GM12878 (cell line): ENCODE results near the gene EXOC4. TPM values are rescaled to one million over a fixed set of nuclear protein-coding genes. Genes with fewer than 3 reads are reported as not detected.

Experiments
- ATAC-seq: fragments of 200-7000 bp; cut with Tn5 transposase; 3 replicates; pipeline ENCODE4 v1.9.1; 2020; ENCODE audit warnings: mild to moderate bottlenecking, moderate library complexity
- BruUV-seq: library from RNA; stranded (reverse); fragments of 400-500 nt; replicated peaks from 2 replicates; lab custom pipeline; 2021; lab: Mats Ljungman, UMichigan
- CTCF ChIA-PET: fragments of 300-600 bp; sonication (Branson Sonifier 250); formaldehyde crosslinking; extraction: SDS; loops from one replicate; lab custom pipeline; 2021; ENCODE audit warnings: inconsistent platforms; lab: Yijun Ruan, JAX
- POLR2A ChIA-PET: fragments of 350-600 bp; formaldehyde crosslinking; extraction: SDS; loops from one replicate; lab custom pipeline; 2021; ENCODE audit warnings: inconsistent platforms; lab: Charles Lee
- RAD21 ChIA-PET: fragments of 300-600 bp; sonication (Branson Sonifier 250); formaldehyde crosslinking; loops from one replicate; lab custom pipeline; 2023; ENCODE audit warnings: antibody characterized with exemption; ENCODE audit not compliant: unreplicated experiment; lab: Charles Lee
- SMC1A ChIA-PET: fragments of 300-600 bp; sonication (Branson Sonifier 250); formaldehyde crosslinking; loops from one replicate; lab custom pipeline; 2023; ENCODE audit not compliant: unreplicated experiment, uncharacterized antibody; lab: Charles Lee
- DNase-seq: peaks from one replicate; pipeline ENCODE4 v3.0.0-alpha.2; 2011; ENCODE audit warnings: low read depth, low spot score
- FAIRE-seq: peaks from 3 replicates; lab custom pipeline; 2011; peaks lifted over from hg19 to GRCh38; lab: Jason Lieb, UNC
- H2AFZ ChIP-seq: 2 replicates; pipeline ENCODE4 v1.6.0; 2011; ENCODE audit warnings: low read depth, low read length, control low read depth; ENCODE audit not compliant: control insufficient read depth
- H3K27ac ChIP-seq: 2 replicates; pipeline ENCODE4 v1.5.1; 2011; ENCODE audit warnings: control low read depth; ENCODE audit not compliant: control insufficient read depth, insufficient read depth
- H3K27me3 ChIP-seq, 2 experiments: replicated peaks in 1 of 2; 2 replicates each; pipeline versions ENCODE4 v1.6.0 to v1.6.1; 2011; ENCODE audit warnings: low read length in 1 of 2; ENCODE audit not compliant: control insufficient read depth in 2 of 2, insufficient read depth in 2 of 2
- H3K36me3 ChIP-seq, 2 experiments: 2 replicates each; pipeline ENCODE4 v1.5.1; 2011; ENCODE audit warnings: low read length in 1 of 2; ENCODE audit not compliant: control insufficient read depth in 2 of 2, insufficient read depth in 2 of 2
- H3K4me1 ChIP-seq: 2 replicates; pipeline ENCODE4 v1.6.1; 2011; ENCODE audit warnings: mild to moderate bottlenecking, low read length, moderate library complexity, mixed read lengths; ENCODE audit not compliant: control insufficient read depth, insufficient read depth
- H3K4me2 ChIP-seq: 2 replicates; pipeline ENCODE4 v1.6.0; 2011; ENCODE audit warnings: control low read depth; ENCODE audit not compliant: control insufficient read depth, insufficient read depth
- H3K4me3 ChIP-seq: fragments of 200-600 bp; sonication (generic); 2 replicates; pipeline ENCODE4 v1.5.1; 2016
- H3K79me2 ChIP-seq: 2 replicates; pipeline ENCODE4 v1.6.0; 2011; ENCODE audit warnings: low read length; ENCODE audit not compliant: control insufficient read depth, insufficient read depth
- H3K9ac ChIP-seq: 2 replicates; pipeline ENCODE4 v1.8.0; 2011; ENCODE audit warnings: low read length, control low read depth, mixed read lengths; ENCODE audit not compliant: control insufficient read depth, insufficient read depth
- H3K9me3 ChIP-seq: replicated peaks from 3 replicates; pipeline ENCODE4 v1.5.1; 2011; ENCODE audit warnings: mild to moderate bottlenecking, low read length; ENCODE audit not compliant: control insufficient read depth, insufficient read depth
- H4K20me1 ChIP-seq: 2 replicates; pipeline ENCODE4 v1.6.0; 2011; ENCODE audit not compliant: control insufficient read depth, insufficient read depth
- HDAC6 ChIP-seq: fragments of 200-600 bp; sonication (generic); IDR thresholded peaks from one replicate; pipeline ENCODE4 v1.8.0; 2017; ENCODE audit warnings: antibody characterized with exemption; ENCODE audit not compliant: unreplicated experiment
- IKZF2 ChIP-seq, 2 experiments: fragments of 450-650 bp; IDR thresholded peaks; 2 replicates each; pipeline ENCODE4 v1.6.1; 2017; ENCODE audit warnings: mild to moderate bottlenecking in 2 of 2, moderate library complexity in 2 of 2
- JUNB ChIP-seq: IDR thresholded peaks from 2 replicates; pipeline ENCODE4 v1.6.1; 2016; ENCODE audit warnings: antibody characterized with exemption, mild to moderate bottlenecking
- LARP7 ChIP-seq: fragments of 450-650 bp; IDR thresholded peaks from 2 replicates; pipeline ENCODE4 v1.6.1; 2017; ENCODE audit warnings: mild to moderate bottlenecking
- MEF2B ChIP-seq: fragments of 450-650 bp; IDR thresholded peaks from 2 replicates; pipeline ENCODE4 v1.6.1; 2018; ENCODE audit warnings: mild to moderate bottlenecking, moderate library complexity; ENCODE audit not compliant: partially characterized antibody, poor library complexity, severe bottlenecking
- RAD21 ChIP-seq: IDR thresholded peaks from 2 replicates; pipeline ENCODE4 v1.6.1; 2011; ENCODE audit warnings: mild to moderate bottlenecking, low read depth, low read length, moderate library complexity; ENCODE audit not compliant: insufficient read depth
- RAD51 ChIP-seq: fragments of 450-650 bp; IDR thresholded peaks from 2 replicates; pipeline ENCODE4 v1.6.1; 2016; ENCODE audit warnings: moderate library complexity, mild to moderate bottlenecking, inconsistent platforms
- SMAD5 ChIP-seq: IDR thresholded peaks from 2 replicates; pipeline ENCODE4 v1.6.1; 2016; ENCODE audit warnings: antibody characterized with exemption, low read depth
- SRF ChIP-seq, 2 experiments: IDR thresholded peaks; 2 replicates each; pipeline ENCODE4 v1.6.1; 2011; ENCODE audit warnings: low read depth in 2 of 2, low read length in 2 of 2, mild to moderate bottlenecking in 1 of 2, moderate library complexity in 1 of 2
- SUZ12 ChIP-seq: fragments of 200-600 bp; sonication (generic); IDR thresholded peaks from one replicate; pipeline ENCODE4 v1.6.1; 2018; ENCODE audit warnings: antibody characterized with exemption, mild to moderate bottlenecking; ENCODE audit not compliant: unreplicated experiment
- TCF12 ChIP-seq: IDR thresholded peaks from 2 replicates; pipeline ENCODE4 v1.6.1; 2011; ENCODE audit warnings: low read depth, mild to moderate bottlenecking, low read length
- ZBED1 ChIP-seq: IDR thresholded peaks from 2 replicates; pipeline ENCODE4 v1.6.1; 2016; ENCODE audit warnings: borderline replicate concordance
- WGBS: methylation state at CpG from one replicate; pipeline ENCODE4 v1.1.6; 2016; ENCODE audit warnings: low lambda C conversion rate; ENCODE audit not compliant: insufficient replicate concordance, insufficient coverage; ENCODE audit errors: missing lambda C conversion rate; 5-methylcytosine and 5-hydroxymethylcytosine counted together
- in situ Hi-C: fragments of 300-500 bp; cut with MboI; formaldehyde crosslinking; loops from 9 replicates; pipeline ENCODE4 v1.14.3; 2018; ENCODE audit warnings: mixed read lengths
- intact Hi-C: fragments of 100-400 bp; cut with micrococcal nuclease; formaldehyde crosslinking; loops from one replicate; pipeline ENCODE4 v1.14.2; 2022; ENCODE audit not compliant: unreplicated experiment
- polyA plus RNA-seq, 11 experiments: library from polyadenylated mRNA; depleted of rRNA in 4 of 11; unstranded in 6 of 11; stranded (reverse) in 5 of 11; fragments of >200 nt; fragmentation: Nextera tagmentation in 4 of 11; fragmentation: Illumina TruSeq in 1 of 11; extraction: Ambion mirVana in 4 of 11; extraction: Trizol in 1 of 11; gene quantifications; 1 replicate in 1 of 11; 2 replicates in 10 of 11; pipeline versions ENCODE4 v1.2.1 to v1.2.3, GENCODE V29; 2011 to 2016; ENCODE audit warnings: inconsistent platforms in 2 of 11, missing spikeins in 2 of 11, low read depth in 1 of 11
- total RNA-seq, 4 experiments: library from RNA; depleted of rRNA in 3 of 4; stranded (reverse); fragments of >200 nt in 3 of 4; fragmentation: Illumina TruSeq in 1 of 4; extraction: Trizol in 1 of 4; gene quantifications; 2 replicates each; pipeline versions ENCODE4 v1.2.1 to v1.2.3, GENCODE V29; 2013 to 2021
- TF ChIP-seq, protein P1 (sequence below): IDR thresholded peaks from 2 replicates; pipeline ENCODE4 v1.6.1; 2012; ENCODE audit warnings: low read length, inconsistent platforms
- TF ChIP-seq, protein P2 (sequence below): fragments of 450-650 bp; IDR thresholded peaks from 2 replicates; pipeline ENCODE4 v1.6.1; 2016; ENCODE audit warnings: mild to moderate bottlenecking
- TF ChIP-seq, protein P3 (sequence below): fragments of 450-650 bp; formaldehyde crosslinking; IDR thresholded peaks from 2 replicates; pipeline ENCODE4 v1.5.0; 2022; ENCODE audit warnings: mild to moderate bottlenecking, missing genetic modification characterization

Gene EXOC4
- total and polyA plus RNA-seq, 10 of the 15 experiments (the other 5 are each of a cell fraction or from before 2014, with no cell fraction given), result 13.2 to 44.5 (median 29.6) TPM

DNA sequence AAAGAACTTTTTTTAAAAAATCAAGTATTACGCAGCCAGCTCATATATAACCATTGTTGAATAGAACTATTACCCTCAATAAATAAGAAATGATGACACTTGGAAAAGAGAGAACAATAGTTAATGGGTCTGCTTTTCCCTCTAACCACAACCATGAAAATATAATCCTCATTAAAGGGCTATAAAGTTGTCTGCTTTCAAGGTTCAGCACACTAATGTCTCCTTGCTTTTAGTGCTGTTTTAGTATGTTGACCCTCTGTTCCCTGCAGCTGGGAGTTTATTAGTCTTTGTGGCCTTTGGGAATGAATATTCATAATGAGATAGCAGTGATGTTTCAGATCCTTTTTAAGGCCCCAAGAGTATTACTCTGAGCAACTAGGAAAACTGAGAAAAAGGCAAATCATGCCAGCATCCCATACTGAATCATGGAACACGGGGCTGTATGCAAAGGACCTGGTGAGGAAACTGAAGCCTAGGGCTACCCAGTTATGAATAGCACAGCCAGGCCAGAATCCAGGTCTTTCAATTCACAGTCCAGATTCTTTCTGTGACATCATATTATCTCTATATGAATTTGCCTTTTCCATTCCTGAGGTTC lies 542.3 kb downstream of the EXOC4 start:
- CTCF ChIA-PET, result no interaction called here
- H3K9ac ChIP-seq, result no peak overlapping the region

More for the DNA sequence above, 542.3 kb downstream of the EXOC4 start:
- TF ChIP-seq LARP7 (no peak), JUNB (no peak), SMAD5 (no peak), SUZ12 (no peak), RAD51 (no peak), HDAC6 (no peak), TCF12 (no peak), IKZF2 (IDR thresholded peaks at IDR 0.05) (no peak), ZBED1 (no peak), MEF2B (no peak), SRF (IDR thresholded peaks at IDR 0.05; ENCODE audit: low read depth in 2 of 2, low read length in 2 of 2) (no peak), RAD21 (no peak)
- TF ChIP-seq, protein P1, sequence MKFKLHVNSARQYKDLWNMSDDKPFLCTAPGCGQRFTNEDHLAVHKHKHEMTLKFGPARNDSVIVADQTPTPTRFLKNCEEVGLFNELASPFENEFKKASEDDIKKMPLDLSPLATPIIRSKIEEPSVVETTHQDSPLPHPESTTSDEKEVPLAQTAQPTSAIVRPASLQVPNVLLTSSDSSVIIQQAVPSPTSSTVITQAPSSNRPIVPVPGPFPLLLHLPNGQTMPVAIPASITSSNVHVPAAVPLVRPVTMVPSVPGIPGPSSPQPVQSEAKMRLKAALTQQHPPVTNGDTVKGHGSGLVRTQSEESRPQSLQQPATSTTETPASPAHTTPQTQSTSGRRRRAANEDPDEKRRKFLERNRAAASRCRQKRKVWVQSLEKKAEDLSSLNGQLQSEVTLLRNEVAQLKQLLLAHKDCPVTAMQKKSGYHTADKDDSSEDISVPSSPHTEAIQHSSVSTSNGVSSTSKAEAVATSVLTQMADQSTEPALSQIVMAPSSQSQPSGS, result no peak
- TF ChIP-seq, protein P2, sequence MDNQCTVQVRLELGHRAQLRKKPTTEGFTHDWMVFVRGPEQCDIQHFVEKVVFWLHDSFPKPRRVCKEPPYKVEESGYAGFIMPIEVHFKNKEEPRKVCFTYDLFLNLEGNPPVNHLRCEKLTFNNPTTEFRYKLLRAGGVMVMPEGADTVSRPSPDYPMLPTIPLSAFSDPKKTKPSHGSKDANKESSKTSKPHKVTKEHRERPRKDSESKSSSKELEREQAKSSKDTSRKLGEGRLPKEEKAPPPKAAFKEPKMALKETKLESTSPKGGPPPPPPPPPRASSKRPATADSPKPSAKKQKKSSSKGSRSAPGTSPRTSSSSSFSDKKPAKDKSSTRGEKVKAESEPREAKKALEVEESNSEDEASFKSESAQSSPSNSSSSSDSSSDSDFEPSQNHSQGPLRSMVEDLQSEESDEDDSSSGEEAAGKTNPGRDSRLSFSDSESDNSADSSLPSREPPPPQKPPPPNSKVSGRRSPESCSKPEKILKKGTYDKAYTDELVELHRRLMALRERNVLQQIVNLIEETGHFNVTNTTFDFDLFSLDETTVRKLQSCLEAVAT, result no peak
- TF ChIP-seq, protein P3, sequence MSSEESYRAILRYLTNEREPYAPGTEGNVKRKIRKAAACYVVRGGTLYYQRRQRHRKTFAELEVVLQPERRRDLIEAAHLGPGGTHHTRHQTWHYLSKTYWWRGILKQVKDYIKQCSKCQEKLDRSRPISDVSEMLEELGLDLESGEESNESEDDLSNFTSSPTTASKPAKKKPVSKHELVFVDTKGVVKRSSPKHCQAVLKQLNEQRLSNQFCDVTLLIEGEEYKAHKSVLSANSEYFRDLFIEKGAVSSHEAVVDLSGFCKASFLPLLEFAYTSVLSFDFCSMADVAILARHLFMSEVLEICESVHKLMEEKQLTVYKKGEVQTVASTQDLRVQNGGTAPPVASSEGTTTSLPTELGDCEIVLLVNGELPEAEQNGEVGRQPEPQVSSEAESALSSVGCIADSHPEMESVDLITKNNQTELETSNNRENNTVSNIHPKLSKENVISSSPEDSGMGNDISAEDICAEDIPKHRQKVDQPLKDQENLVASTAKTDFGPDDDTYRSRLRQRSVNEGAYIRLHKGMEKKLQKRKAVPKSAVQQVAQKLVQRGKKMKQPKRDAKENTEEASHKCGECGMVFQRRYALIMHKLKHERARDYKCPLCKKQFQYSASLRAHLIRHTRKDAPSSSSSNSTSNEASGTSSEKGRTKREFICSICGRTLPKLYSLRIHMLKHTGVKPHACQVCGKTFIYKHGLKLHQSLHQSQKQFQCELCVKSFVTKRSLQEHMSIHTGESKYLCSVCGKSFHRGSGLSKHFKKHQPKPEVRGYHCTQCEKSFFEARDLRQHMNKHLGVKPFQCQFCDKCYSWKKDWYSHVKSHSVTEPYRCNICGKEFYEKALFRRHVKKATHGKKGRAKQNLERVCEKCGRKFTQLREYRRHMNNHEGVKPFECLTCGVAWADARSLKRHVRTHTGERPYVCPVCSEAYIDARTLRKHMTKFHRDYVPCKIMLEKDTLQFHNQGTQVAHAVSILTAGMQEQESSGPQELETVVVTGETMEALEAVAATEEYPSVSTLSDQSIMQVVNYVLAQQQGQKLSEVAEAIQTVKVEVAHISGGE (CRISPR knock-in tag), result no peak
- 50% methylated on average over 2 of the region's 2 CpGs for WGBS
- H3K36me3 ChIP-seq, result no peaks in the 10 kb centered on the region
- no peaks in the 10 kb centered on the region for H3K27me3 ChIP-seq
- no peaks in the 10 kb centered on the region for H3K4me1 ChIP-seq
- SMC1A ChIA-PET, result no interaction called here
- ATAC-seq (no peak), FAIRE-seq (no peak), DNase-seq (no peak)
- no peaks in the 10 kb centered on the region for H3K79me2 ChIP-seq
- BruUV-seq, result no TSS peak
- H4K20me1 ChIP-seq, result no peaks in the 10 kb centered on the region
- no peak overlapping the region for H3K4me2 ChIP-seq
- RAD21 ChIA-PET, result no interaction called here
- no peak overlapping the region for H3K4me3 ChIP-seq
- in situ Hi-C loops (no loop called here), intact Hi-C loops (no loop called here)
- no peak overlapping the region for H2AFZ ChIP-seq
- no peak overlapping the region for H3K27ac ChIP-seq
- POLR2A ChIA-PET, result no interaction called here
- no peaks in the 10 kb centered on the region for H3K9me3 ChIP-seq
